ENCODE results near the gene OBSCN.

DNA sequence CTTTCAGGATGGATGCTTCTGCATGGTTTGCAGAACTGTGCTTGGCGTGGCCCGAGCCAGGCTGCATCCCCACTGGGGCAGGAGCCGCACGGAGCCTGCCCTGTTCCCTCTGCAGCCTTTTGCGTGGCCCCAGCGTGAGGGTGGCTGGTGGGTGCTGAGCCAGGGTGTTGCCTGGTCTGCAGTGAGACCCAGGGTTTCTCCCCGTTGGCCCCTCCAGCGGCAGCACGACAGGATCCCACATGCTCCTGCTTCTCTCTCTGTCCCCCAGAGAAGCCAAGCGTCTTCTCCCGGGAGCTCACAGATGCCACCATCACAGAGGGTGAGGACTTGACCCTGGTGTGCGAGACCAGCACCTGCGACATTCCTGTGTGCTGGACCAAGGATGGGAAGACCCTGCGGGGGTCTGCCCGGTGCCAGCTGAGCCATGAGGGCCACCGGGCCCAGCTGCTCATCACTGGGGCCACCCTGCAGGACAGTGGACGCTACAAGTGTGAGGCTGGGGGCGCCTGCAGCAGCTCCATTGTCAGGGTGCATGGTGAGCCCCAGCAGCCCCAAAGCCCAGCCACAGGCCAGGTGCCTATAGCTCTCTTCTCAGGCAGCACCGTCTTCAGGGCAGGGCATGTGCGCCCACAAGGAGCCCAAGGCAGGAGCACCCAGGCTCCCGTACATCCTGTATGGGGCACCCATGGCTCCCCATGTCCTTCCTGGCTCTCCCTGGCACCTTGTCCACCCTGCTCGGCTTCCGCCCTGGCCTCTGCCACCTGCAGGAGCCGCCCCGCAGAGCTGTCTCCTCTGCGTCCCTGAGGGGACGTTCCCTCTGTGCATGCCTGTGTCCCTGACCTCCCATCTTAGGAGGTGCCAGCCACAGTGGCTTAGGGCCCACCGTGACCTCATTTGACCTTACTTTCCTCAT is 78.9 kb downstream of the OBSCN start:
- TF ChIP-seq CTCF (IDR thresholded peaks at IDR 0.05; ENCODE audit: low read length) (no peak), EZH2 (IDR thresholded peaks at IDR 0.05; ENCODE audit: borderline replicate concordance, low read length) (no peak)
